ENCODE results near the gene CAMTA1.

The CAMTA1 gene

DNA sequence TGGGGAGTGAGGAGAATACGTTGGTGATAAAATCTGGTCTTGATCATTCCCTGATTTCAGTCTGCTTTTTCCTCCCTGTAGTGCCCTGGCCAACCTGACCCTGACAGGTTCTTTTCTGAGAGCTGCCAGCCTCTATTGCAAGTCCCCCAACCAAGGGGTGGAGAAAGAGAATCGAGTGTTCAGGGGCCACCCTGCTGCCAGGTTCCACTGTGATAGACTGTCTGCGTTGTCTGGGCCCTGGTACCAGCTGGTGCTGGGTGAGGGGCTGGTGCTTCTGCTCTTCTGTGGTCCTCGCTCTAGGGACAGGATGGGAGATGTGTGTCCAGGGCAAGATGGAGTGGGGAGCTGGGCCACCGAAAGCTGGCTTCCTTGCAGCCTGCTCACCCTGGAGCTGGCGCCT, 214.6 kb downstream of the CAMTA1 start:
- TF ChIP-seq, protein P1, sequence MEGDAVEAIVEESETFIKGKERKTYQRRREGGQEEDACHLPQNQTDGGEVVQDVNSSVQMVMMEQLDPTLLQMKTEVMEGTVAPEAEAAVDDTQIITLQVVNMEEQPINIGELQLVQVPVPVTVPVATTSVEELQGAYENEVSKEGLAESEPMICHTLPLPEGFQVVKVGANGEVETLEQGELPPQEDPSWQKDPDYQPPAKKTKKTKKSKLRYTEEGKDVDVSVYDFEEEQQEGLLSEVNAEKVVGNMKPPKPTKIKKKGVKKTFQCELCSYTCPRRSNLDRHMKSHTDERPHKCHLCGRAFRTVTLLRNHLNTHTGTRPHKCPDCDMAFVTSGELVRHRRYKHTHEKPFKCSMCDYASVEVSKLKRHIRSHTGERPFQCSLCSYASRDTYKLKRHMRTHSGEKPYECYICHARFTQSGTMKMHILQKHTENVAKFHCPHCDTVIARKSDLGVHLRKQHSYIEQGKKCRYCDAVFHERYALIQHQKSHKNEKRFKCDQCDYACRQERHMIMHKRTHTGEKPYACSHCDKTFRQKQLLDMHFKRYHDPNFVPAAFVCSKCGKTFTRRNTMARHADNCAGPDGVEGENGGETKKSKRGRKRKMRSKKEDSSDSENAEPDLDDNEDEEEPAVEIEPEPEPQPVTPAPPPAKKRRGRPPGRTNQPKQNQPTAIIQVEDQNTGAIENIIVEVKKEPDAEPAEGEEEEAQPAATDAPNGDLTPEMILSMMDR (IDR thresholded peaks at IDR 0.05; ENCODE audit: borderline replicate concordance, insufficient read depth, low read depth, low read length), result no peak
- H3K4me3 ChIP-seq (ENCODE audit: low read depth, low read length), result no peak overlapping the region

- no peak overlapping the region for H3K4me3 ChIP-seq (ENCODE audit: low read depth, low read length)
- TF ChIP-seq, protein P1 (IDR thresholded peaks at IDR 0.05; ENCODE audit: borderline replicate concordance, insufficient read depth, low read depth, low read length), result no peak
These were observed 215.5 kb downstream of the CAMTA1 start for GRCh38 chr1:7000720-7001119.

DNA sequence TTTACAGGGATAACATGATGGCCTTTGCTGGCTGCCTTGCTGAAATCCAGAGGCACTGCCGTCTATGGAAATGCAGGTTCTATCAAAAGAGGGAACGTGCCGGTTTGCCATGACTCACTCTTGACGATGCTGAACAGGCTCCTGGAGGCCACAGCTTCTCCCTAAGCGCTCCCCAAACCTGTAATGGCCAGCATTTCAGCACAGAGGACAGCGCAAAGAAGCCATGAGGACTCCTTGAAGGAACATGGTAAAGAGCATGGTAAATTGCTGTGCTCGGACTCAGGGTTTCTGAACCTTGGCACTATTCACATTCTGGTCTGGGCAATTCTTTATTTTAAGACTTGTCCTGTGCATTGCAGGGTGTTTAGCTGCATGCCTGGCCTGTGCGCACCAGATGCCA, 217.5 kb downstream of the CAMTA1 start:
- TF ChIP-seq, protein P1 (IDR thresholded peaks at IDR 0.05; ENCODE audit: borderline replicate concordance, insufficient read depth, low read depth, low read length), result no peak
- no peak overlapping the region for H3K4me3 ChIP-seq (ENCODE audit: low read depth, low read length)

- TF ChIP-seq, protein P1 (IDR thresholded peaks at IDR 0.05; ENCODE audit: borderline replicate concordance, insufficient read depth, low read depth, low read length), result no peak
- no peak overlapping the region for H3K4me3 ChIP-seq (ENCODE audit: low read depth, low read length)
These were observed 218.4 kb downstream of the CAMTA1 start for GRCh38 chr1:7003676-7004075.

GRCh38 chr1:7004181-7004580, 218.9 kb downstream of the CAMTA1 start:
- no peak overlapping the region for H3K4me3 ChIP-seq (ENCODE audit: low read depth, low read length)
- TF ChIP-seq, protein P1 (IDR thresholded peaks at IDR 0.05; ENCODE audit: borderline replicate concordance, insufficient read depth, low read depth, low read length), result no peak

GRCh38 chr1:7005762-7006161, 220.5 kb downstream of the CAMTA1 start:
- no peak overlapping the region for H3K4me3 ChIP-seq (ENCODE audit: low read depth, low read length)
- TF ChIP-seq, protein P1 (IDR thresholded peaks at IDR 0.05; ENCODE audit: borderline replicate concordance, insufficient read depth, low read depth, low read length), result no peak

- H3K4me3 ChIP-seq (ENCODE audit: low read depth, low read length), result no peak overlapping the region
- TF ChIP-seq, protein P1 (IDR thresholded peaks at IDR 0.05; ENCODE audit: borderline replicate concordance, insufficient read depth, low read depth, low read length), result no peak
These were observed 222.0 kb downstream of the CAMTA1 start for GRCh38 chr1:7006996-7007871.
